ENCODE results near the gene LPA. TPM values are rescaled to one million over a fixed set of nuclear protein-coding genes. Genes with fewer than 3 reads are reported as not detected.

Gene LPA
- total and polyA plus RNA-seq, 8 donors, result 0.07 to 2.1 (median 1.4) TPM

GRCh38 chr6:160510976-160511617 is 153.0 kb downstream of the LPA start:
- Histone ChIP-seq H3K27me3 (no peaks in the 10 kb centered on the region), H3K4me3 (no peak overlapping the region), H3K4me1 (no peaks in the 10 kb centered on the region), H3K36me3 (no peaks in the 10 kb centered on the region), H3K9me3 (no peaks in the 10 kb centered on the region), H3K27ac (no peak overlapping the region)
- 36 to 39% methylated on average over 4 of the region's 4 CpGs for WGBS, 2 donors
- FAIRE-seq, result no peak
- ATAC-seq, result no peak
- no peak for DNase-seq
- intact Hi-C loops (cut with DNase I), result no loop called here
- TF ChIP-seq, protein P1, sequence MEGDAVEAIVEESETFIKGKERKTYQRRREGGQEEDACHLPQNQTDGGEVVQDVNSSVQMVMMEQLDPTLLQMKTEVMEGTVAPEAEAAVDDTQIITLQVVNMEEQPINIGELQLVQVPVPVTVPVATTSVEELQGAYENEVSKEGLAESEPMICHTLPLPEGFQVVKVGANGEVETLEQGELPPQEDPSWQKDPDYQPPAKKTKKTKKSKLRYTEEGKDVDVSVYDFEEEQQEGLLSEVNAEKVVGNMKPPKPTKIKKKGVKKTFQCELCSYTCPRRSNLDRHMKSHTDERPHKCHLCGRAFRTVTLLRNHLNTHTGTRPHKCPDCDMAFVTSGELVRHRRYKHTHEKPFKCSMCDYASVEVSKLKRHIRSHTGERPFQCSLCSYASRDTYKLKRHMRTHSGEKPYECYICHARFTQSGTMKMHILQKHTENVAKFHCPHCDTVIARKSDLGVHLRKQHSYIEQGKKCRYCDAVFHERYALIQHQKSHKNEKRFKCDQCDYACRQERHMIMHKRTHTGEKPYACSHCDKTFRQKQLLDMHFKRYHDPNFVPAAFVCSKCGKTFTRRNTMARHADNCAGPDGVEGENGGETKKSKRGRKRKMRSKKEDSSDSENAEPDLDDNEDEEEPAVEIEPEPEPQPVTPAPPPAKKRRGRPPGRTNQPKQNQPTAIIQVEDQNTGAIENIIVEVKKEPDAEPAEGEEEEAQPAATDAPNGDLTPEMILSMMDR (IDR thresholded peaks at IDR 0.05), result no peak

DNA sequence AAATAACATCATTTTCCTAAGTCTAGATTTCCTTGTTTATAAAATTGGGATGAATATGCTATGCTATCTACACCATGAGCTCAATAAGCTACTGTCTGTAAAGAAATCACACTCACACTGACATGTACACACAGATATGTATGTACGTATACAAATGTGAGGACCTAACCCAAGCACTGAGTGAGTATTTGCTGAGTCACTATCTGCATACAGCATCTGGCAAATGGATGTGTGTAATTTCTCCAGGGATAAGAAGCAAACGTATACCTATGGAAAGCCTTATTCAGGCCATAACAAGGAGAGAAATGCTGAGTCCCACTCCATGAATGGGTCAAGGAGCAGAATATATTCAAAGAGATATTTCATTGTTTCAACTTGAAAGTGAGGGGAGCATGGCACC is 153.9 kb downstream of the LPA start:
- TF ChIP-seq, protein P1 (IDR thresholded peaks at IDR 0.05), result no peak
- WGBS, 2 donors, result 53 to 58% methylated on average over 2 of the region's 2 CpGs
- no peak for FAIRE-seq
- Histone ChIP-seq H3K36me3 (no peaks in the 10 kb centered on the region), H3K4me3 (no peak overlapping the region), H3K27ac (no peak overlapping the region), H3K9me3 (no peaks in the 10 kb centered on the region), H3K27me3 (no peaks in the 10 kb centered on the region), H3K4me1 (no peaks in the 10 kb centered on the region)
- intact Hi-C loops (cut with DNase I), result no loop called here
- ATAC-seq, result no peak
- no peak for DNase-seq

- Histone ChIP-seq H3K27ac (no peak overlapping the region), H3K36me3 (no peaks in the 10 kb centered on the region), H3K27me3 (no peaks in the 10 kb centered on the region), H3K9me3 (no peaks in the 10 kb centered on the region), H3K4me1 (no peaks in the 10 kb centered on the region), H3K4me3 (no peak overlapping the region)
- TF ChIP-seq, protein P1 (IDR thresholded peaks at IDR 0.05), result no peak
- no peak for ATAC-seq
- no peak for FAIRE-seq
- no peak for DNase-seq
- 76 to 79% methylated on average over 2 of the region's 2 CpGs for WGBS, 2 donors
- intact Hi-C loops (cut with DNase I), result no loop called here
Measured at GRCh38 chr6:160509610-160510009, 154.5 kb downstream of the LPA start.

DNA sequence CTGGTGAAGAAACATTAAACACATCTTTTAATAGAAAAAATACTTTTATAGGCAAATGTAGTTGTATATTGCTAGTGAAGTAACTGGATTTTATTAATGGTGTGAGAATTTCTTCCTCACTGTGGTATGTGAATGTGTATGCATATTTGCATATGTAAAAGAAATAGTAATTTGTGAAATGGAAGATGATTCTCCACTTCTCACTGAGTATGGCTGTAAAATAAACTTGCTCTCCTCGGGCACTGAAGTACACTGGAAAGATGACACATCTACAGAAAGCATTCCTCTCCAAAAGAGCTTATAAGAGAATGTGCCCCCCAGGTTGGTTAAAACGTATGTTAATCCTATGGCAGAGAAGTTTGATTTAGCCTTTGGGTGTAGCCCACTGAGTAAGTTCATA is 155.5 kb downstream of the LPA start:
- Histone ChIP-seq H3K27ac (no peak overlapping the region), H3K27me3 (no peaks in the 10 kb centered on the region), H3K4me1 (no peaks in the 10 kb centered on the region), H3K9me3 (no peaks in the 10 kb centered on the region), H3K36me3 (no peaks in the 10 kb centered on the region), H3K4me3 (no peak overlapping the region)
- intact Hi-C loops (cut with DNase I), result no loop called here
- WGBS, 2 donors, result 65 to 77% methylated on average over 2 of the region's 2 CpGs
- TF ChIP-seq, protein P1 (IDR thresholded peaks at IDR 0.05), result no peak
- FAIRE-seq (no peak), DNase-seq (no peak), ATAC-seq (no peak)

DNA sequence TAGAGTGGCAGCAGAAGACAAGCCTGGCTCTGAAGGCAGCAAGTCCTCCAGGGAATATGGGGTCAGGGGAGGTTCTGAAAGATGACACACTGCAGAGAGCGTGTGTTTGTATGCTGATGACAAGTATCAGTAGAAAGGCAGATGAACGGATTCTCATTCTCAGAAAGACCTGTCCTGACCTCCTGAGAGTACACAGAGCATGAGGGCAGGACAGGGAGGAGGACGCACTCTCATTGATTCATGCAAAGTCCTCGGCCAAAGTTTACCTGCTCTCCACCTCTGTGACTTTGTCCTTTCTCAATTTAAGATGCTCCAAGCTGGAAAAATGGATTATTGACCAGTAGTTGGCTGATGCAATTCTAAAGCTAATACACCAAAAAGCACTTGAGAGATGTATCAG is 156.7 kb downstream of the LPA start:
- ATAC-seq (no peak), FAIRE-seq (no peak), DNase-seq (no peak)
- TF ChIP-seq, protein P1 (IDR thresholded peaks at IDR 0.05), result no peak
- no peaks in the 10 kb centered on the region for H3K36me3 ChIP-seq
- H3K4me1 ChIP-seq, result no peaks in the 10 kb centered on the region
- no peak overlapping the region for H3K27ac ChIP-seq
- H3K4me3 ChIP-seq, result no peak overlapping the region
- intact Hi-C loops (cut with DNase I), result no loop called here
- WGBS, 2 donors, result 68 to 78% methylated on average over 4 of the region's 4 CpGs
- no peaks in the 10 kb centered on the region for H3K9me3 ChIP-seq
- H3K27me3 ChIP-seq, result no peaks in the 10 kb centered on the region

All from pancreas (tissue), 10 donors.